Measurements from ENCODE around the gene OR5H2. TPM values are rescaled to one million over a fixed set of nuclear protein-coding genes. Genes with fewer than 3 reads are reported as not detected.

Gene OR5H2
- polyA plus RNA-seq, 1 donor (not counting 4 experiments of a cell fraction or from before 2014, with no cell fraction given) = not detected

GRCh38 chr3:98326105-98326893, 44.0 kb downstream of the OR5H2 start:
- no peaks in the 10 kb centered on the region for H3K79me2 ChIP-seq (ENCODE audit: control insufficient read depth, insufficient read depth, low read length)
- no peak overlapping the region for H3K27ac ChIP-seq (ENCODE audit: control insufficient read depth, insufficient read depth, low read length)
- no peak overlapping the region for H3K9ac ChIP-seq (ENCODE audit: control insufficient read depth, extremely low read depth, insufficient read depth, low read length)
- no peak overlapping the region for H3K4me2 ChIP-seq (ENCODE audit: control insufficient read depth, extremely low read depth, insufficient read depth, low read depth, low read length)
- no peak overlapping the region for H2AFZ ChIP-seq (ENCODE audit: control insufficient read depth, low read length)
- H3K27me3 ChIP-seq (ENCODE audit: control insufficient read depth, extremely low read depth, insufficient read depth, low read length) = peaks cover 2% of the 10 kb centered on the region
- H4K20me1 ChIP-seq (ENCODE audit: control insufficient read depth, extremely low read depth, insufficient read depth, low read length) = no peaks in the 10 kb centered on the region
- TF ChIP-seq EZH2 (IDR thresholded peaks at IDR 0.05; ENCODE audit: low read length) = no peak
- TF ChIP-seq, protein P1, sequence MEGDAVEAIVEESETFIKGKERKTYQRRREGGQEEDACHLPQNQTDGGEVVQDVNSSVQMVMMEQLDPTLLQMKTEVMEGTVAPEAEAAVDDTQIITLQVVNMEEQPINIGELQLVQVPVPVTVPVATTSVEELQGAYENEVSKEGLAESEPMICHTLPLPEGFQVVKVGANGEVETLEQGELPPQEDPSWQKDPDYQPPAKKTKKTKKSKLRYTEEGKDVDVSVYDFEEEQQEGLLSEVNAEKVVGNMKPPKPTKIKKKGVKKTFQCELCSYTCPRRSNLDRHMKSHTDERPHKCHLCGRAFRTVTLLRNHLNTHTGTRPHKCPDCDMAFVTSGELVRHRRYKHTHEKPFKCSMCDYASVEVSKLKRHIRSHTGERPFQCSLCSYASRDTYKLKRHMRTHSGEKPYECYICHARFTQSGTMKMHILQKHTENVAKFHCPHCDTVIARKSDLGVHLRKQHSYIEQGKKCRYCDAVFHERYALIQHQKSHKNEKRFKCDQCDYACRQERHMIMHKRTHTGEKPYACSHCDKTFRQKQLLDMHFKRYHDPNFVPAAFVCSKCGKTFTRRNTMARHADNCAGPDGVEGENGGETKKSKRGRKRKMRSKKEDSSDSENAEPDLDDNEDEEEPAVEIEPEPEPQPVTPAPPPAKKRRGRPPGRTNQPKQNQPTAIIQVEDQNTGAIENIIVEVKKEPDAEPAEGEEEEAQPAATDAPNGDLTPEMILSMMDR (optimal IDR thresholded peaks at IDR 0.05 in 1 of 3, IDR thresholded peaks at IDR 0.05 in 1 of 3, conservative IDR thresholded peaks at IDR 0.05 in 1 of 3; ENCODE audit: extremely low read depth in 1 of 3, insufficient read depth in 2 of 3, low read length in 3 of 3) = no peak
- no peak overlapping the region for H3K4me3 ChIP-seq (ENCODE audit: control insufficient read depth in 2 of 3, extremely low read depth in 1 of 3, insufficient read depth in 2 of 3, low read depth in 1 of 3, low read length in 3 of 3)
- no peaks in the 10 kb centered on the region for H3K36me3 ChIP-seq (ENCODE audit: control insufficient read depth in 2 of 2, extremely low read depth in 1 of 2, insufficient read depth in 2 of 2, low read length in 2 of 2)
- H3K4me1 ChIP-seq (ENCODE audit: control insufficient read depth, extremely low read depth, insufficient read depth, low read length) = no peaks in the 10 kb centered on the region
- H3K9me1 ChIP-seq (ENCODE audit: control insufficient read depth, extremely low read depth, insufficient read depth, low read length) = no peaks in the 10 kb centered on the region
- DNase-seq (ENCODE audit: low read depth, low spot score) (no peak), FAIRE-seq (no peak)
- H3K9me3 ChIP-seq (ENCODE audit: control insufficient read depth, low read depth, low read length) = no peaks in the 10 kb centered on the region
- dilution Hi-C loops (cut with MboI; ENCODE audit: extremely low pct_ligation_motif_present, low sequenced_read_pairs) = no loop called here

DNA sequence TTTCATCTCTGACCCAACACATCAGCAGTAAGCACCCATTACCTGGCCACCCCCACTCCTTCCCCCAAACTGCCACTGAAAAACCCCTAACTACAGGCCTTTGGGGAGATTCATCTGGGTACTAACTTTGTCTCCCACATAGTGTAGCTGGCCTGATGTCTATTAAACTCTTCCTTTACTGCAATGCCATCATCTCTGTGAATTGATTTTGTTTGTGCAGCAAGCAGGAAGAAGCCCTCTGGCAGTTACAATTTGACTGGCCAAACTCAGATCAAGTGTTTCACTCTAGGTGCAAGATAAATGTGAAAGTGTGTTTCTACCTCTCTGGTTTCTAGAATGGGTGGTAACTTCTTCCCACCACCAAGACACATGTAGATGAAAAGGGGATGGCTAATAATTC, 44.6 kb downstream of the OR5H2 start:
- H3K79me2 ChIP-seq (ENCODE audit: control insufficient read depth, insufficient read depth, low read length) = no peaks in the 10 kb centered on the region
- FAIRE-seq = no peak

More for the DNA sequence above, 44.6 kb downstream of the OR5H2 start:
- no peak overlapping the region for H3K4me2 ChIP-seq (ENCODE audit: control insufficient read depth, extremely low read depth, insufficient read depth, low read depth, low read length)
- no peak overlapping the region for H3K4me3 ChIP-seq (ENCODE audit: control insufficient read depth in 2 of 3, extremely low read depth in 1 of 3, insufficient read depth in 2 of 3, low read depth in 1 of 3, low read length in 3 of 3)
- no peak overlapping the region for H3K9ac ChIP-seq (ENCODE audit: control insufficient read depth, extremely low read depth, insufficient read depth, low read length)
- H3K27me3 ChIP-seq (ENCODE audit: control insufficient read depth, extremely low read depth, insufficient read depth, low read length) = peaks cover 2% of the 10 kb centered on the region
- no peak for TF ChIP-seq EZH2 (IDR thresholded peaks at IDR 0.05; ENCODE audit: low read length)
- TF ChIP-seq, protein P1 (optimal IDR thresholded peaks at IDR 0.05 in 1 of 3, IDR thresholded peaks at IDR 0.05 in 1 of 3, conservative IDR thresholded peaks at IDR 0.05 in 1 of 3; ENCODE audit: extremely low read depth in 1 of 3, insufficient read depth in 2 of 3, low read length in 3 of 3) = no peak
- H3K27ac ChIP-seq (ENCODE audit: control insufficient read depth, insufficient read depth, low read length) = no peak overlapping the region
- no peak overlapping the region for H2AFZ ChIP-seq (ENCODE audit: control insufficient read depth, low read length)
- dilution Hi-C loops (cut with MboI; ENCODE audit: extremely low pct_ligation_motif_present, low sequenced_read_pairs) = no loop called here
- H3K4me1 ChIP-seq (ENCODE audit: control insufficient read depth, extremely low read depth, insufficient read depth, low read length) = no peaks in the 10 kb centered on the region
- no peaks in the 10 kb centered on the region for H4K20me1 ChIP-seq (ENCODE audit: control insufficient read depth, extremely low read depth, insufficient read depth, low read length)
- no peaks in the 10 kb centered on the region for H3K9me1 ChIP-seq (ENCODE audit: control insufficient read depth, extremely low read depth, insufficient read depth, low read length)
- H3K9me3 ChIP-seq (ENCODE audit: control insufficient read depth, low read depth, low read length) = no peaks in the 10 kb centered on the region
- H3K36me3 ChIP-seq (ENCODE audit: control insufficient read depth in 2 of 2, extremely low read depth in 1 of 2, insufficient read depth in 2 of 2, low read length in 2 of 2) = no peaks in the 10 kb centered on the region
- no peak for DNase-seq (ENCODE audit: low read depth, low spot score)
